Uterus (tissue), 2 donors: ENCODE measurements around the gene LITAF.

Experiments used
- POLR2A ChIP-seq, 2 donors: fragments of 450-650 bp; IDR thresholded peaks; one replicate each; pipeline ENCODE4 v1.6.1; 2016; ENCODE audit warnings: antibody characterized with exemption in 2 of 2, mild to moderate bottlenecking in 1 of 2, moderate library complexity in 1 of 2
- TF ChIP-seq, protein P1 (sequence below), 4 experiments: fragments of 200-600 bp in 2 of 4; fragments of 450-650 bp in 2 of 4; sonication (generic) in 2 of 4; IDR thresholded peaks; one replicate each; pipeline ENCODE4 v1.5.1; 2016 to 2019; ENCODE audit warnings: antibody characterized with exemption in 4 of 4, mild to moderate bottlenecking in 2 of 4, moderate library complexity in 1 of 4

DNA sequence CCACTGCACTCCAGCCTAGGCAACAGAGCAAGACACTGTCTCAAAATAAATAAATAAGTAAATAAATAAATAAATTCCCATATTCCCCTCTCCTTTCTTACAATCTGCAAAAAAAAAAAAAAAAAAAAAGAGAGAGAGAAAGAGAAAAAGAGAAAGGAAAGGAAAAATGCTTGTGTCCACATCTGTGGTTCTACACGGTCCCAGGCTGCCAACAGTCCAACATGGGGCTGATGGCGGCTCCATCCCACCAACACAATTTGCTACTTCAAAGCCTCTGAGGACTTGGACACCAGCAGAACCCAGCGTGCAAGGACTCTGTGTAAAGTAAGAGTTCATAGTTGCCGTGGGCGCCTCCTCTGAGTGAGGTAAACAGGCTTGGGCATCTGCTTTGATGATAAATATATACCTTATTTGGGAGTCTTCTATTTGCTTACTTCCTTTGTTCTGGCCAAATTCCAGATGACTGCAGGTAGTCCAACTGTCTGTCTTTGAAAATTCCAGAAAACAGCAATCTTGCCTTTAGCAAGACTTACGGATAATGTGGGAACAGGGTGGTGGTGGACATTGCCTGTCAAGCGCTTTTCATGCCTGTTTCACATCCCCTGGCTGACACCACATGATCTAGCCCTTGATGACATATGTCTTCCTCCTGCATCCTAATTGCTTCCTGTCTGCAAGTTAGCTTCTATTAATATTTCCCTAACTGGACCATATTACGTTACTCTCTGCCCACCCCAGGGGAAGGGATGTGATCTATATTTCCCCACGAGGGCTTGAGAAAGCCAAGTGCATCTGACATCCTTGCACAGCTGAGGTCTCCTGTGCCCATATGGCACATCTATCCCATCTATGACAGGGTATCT lies 10.1 kb downstream of the LITAF start:
- TF ChIP-seq, protein P1, sequence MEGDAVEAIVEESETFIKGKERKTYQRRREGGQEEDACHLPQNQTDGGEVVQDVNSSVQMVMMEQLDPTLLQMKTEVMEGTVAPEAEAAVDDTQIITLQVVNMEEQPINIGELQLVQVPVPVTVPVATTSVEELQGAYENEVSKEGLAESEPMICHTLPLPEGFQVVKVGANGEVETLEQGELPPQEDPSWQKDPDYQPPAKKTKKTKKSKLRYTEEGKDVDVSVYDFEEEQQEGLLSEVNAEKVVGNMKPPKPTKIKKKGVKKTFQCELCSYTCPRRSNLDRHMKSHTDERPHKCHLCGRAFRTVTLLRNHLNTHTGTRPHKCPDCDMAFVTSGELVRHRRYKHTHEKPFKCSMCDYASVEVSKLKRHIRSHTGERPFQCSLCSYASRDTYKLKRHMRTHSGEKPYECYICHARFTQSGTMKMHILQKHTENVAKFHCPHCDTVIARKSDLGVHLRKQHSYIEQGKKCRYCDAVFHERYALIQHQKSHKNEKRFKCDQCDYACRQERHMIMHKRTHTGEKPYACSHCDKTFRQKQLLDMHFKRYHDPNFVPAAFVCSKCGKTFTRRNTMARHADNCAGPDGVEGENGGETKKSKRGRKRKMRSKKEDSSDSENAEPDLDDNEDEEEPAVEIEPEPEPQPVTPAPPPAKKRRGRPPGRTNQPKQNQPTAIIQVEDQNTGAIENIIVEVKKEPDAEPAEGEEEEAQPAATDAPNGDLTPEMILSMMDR (IDR thresholded peaks at IDR 0.05): no peak
- TF ChIP-seq POLR2A (IDR thresholded peaks at IDR 0.05): no peak
